ENCODE data around the gene RDH11.
"Not testable (repeated sequence)": the region's sequence is repeated elsewhere in the genome, so short reads cannot be mapped to it uniquely, and the experiment has no call there.

DNA sequence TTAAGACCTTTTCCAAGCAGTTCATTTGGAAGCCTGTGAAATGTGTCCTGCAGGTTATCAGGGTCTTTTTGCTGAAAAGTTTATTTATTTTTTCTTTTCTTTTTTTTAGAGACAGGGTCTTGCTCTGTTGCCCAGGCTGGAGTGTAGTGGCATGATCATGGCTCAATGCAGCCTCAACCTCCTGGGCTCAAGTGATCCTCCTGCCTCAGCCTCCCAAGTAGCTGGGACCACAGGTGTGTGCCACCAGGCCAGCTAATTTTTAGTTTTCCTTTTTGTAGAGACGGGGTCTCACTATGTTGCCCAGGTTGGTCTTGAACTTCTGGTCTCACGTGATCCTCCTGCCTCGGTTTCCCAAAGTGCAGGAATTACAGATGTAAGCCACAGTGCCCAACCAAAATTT is 23.8 kb upstream of the RDH11 start:
- TF ChIP-seq EZH2phosphoT487 (IDR thresholded peaks at IDR 0.05; ENCODE audit: borderline replicate concordance, low read depth, low read length), result not testable (repeated sequence)
- TF ChIP-seq, protein P1, sequence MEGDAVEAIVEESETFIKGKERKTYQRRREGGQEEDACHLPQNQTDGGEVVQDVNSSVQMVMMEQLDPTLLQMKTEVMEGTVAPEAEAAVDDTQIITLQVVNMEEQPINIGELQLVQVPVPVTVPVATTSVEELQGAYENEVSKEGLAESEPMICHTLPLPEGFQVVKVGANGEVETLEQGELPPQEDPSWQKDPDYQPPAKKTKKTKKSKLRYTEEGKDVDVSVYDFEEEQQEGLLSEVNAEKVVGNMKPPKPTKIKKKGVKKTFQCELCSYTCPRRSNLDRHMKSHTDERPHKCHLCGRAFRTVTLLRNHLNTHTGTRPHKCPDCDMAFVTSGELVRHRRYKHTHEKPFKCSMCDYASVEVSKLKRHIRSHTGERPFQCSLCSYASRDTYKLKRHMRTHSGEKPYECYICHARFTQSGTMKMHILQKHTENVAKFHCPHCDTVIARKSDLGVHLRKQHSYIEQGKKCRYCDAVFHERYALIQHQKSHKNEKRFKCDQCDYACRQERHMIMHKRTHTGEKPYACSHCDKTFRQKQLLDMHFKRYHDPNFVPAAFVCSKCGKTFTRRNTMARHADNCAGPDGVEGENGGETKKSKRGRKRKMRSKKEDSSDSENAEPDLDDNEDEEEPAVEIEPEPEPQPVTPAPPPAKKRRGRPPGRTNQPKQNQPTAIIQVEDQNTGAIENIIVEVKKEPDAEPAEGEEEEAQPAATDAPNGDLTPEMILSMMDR (conservative IDR thresholded peaks at IDR 0.05; ENCODE audit: low read length), result not testable (repeated sequence)

Data from OCI-LY7 (cell line).